ENCODE measurements around the gene TMEM30B.

Gene TMEM30B

DNA sequence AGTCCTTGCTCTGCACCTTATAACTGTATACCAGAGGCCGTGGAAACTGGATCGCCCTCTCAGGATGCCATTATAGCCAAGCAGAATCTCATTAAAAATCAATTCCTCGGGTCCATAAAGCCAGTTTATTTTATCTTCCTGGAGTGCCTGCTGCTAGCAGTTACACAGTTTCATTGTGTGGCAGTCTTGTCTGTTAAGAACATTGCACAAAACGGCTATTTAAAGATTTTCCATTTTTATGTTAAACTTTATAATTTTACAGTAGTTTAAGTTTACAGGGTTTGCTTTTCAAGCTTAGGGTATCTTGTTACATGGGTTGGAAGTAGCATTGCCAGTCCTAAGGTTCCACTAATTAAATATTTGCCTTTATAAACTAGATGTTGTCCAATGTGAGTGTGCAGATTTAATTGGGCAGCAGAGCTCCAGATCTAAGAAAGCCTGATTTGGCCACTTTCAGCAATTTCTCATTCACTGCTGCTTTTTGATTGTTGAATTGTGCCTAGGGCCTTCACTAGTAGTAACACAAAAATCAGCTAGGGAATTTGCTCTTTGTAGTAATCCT lies 17.0 kb downstream of the TMEM30B start:
- peaks cover 19% of the 10 kb centered on the region for H3K27me3 Mint-ChIP-seq
- H3K27ac Mint-ChIP-seq = no peak overlapping the region
- H3K4me3 Mint-ChIP-seq = no peak overlapping the region
- H3K36me3 Mint-ChIP-seq = no peaks in the 10 kb centered on the region
- H3K9me3 Mint-ChIP-seq (ENCODE audit: low read depth) = no peaks in the 10 kb centered on the region
- no peaks in the 10 kb centered on the region for H3K4me1 Mint-ChIP-seq (ENCODE audit: low read depth)

DNA sequence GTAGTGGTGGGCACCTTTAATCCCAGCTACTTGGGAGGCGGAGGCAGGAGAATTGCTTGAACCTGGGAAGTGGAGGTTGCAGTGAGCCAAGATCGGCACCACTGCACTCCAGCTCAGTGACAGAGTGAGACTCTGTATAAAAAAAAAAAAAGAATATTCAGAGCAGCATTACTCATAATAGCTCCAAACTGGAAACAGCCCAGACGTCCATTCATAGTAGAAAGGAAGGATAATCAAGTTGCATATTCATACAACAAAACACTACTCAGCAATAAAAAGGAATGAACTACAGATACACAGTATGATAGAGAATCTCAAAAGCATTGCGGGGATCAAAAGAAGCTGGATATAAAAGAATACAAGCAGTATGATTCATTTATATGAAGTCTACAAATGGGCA lies 19.1 kb downstream of the TMEM30B start:
- Mint-ChIP-seq H3K27ac (no peak overlapping the region), H3K4me1 (ENCODE audit: low read depth) (no peaks in the 10 kb centered on the region), H3K27me3 (peaks cover 15% of the 10 kb centered on the region), H3K4me3 (no peak overlapping the region), H3K36me3 (no peaks in the 10 kb centered on the region), H3K9me3 (ENCODE audit: low read depth) (no peaks in the 10 kb centered on the region)

DNA sequence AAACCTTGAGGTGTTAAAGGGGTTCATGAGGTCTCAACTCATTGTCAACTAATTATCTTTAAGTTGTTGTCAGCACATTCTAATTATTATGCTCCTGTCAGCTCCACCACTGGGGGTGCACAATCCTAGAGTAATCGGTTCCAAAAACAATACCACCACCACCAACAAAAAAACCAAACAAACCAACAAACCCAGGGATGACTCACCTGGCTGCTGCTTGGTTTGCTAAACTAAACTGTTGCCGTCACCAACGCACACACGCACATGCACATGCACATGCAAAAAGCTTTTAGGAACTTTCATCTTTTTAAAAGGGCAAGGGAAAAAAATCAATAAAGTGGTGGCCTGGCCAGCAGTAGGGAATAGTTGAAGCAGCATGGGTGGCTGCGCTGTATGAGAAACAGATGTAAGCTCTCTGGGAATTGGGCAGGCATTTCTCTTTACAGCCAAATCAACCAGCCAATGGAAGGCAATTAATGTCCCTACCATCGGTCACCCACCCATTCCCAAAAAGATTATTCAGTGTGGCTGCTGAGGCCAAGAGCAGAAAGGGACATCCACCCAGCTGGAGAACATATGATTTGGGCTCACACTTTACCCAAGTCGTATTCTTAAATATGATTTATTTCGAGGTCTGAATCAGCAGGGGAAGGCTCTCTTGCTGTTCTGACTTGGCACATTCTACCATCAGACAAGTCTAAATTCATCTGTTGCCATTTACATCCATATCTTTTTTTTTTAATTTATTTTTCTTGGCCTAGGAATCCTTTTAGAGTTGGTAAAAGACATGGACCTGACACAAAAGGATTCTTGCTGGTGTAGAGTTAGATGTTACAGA lies 20.0 kb downstream of the TMEM30B start:
- Mint-ChIP-seq H3K36me3 (no peaks in the 10 kb centered on the region), H3K27ac (no peak overlapping the region), H3K27me3 (peaks cover 14% of the 10 kb centered on the region), H3K9me3 (ENCODE audit: low read depth) (no peaks in the 10 kb centered on the region), H3K4me3 (no peak overlapping the region), H3K4me1 (ENCODE audit: low read depth) (no peaks in the 10 kb centered on the region)

DNA sequence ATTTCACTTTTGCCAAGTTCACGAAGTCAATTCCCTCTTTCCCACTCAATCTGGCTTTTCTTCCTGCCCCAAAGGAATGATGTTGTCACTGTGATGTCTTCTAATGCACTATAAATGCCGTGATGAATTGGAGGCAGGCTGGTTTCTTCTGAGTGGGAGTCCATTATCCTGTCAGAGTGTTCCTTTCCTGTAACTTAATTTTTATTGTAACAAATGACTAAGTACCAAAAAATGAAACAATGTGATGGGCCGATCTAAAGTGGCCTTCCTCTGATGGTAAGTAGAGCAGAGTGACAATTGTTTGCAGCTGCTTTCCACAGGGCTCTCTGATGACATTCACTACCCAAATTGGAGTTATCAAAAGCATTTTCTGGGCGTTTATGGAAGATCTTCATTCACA lies 22.2 kb downstream of the TMEM30B start:
- peaks cover 13% of the 10 kb centered on the region for H3K27me3 Mint-ChIP-seq
- no peak overlapping the region for H3K4me3 Mint-ChIP-seq
- no peak overlapping the region for H3K27ac Mint-ChIP-seq
- no peaks in the 10 kb centered on the region for H3K9me3 Mint-ChIP-seq (ENCODE audit: low read depth)
- no peaks in the 10 kb centered on the region for H3K36me3 Mint-ChIP-seq
- H3K4me1 Mint-ChIP-seq (ENCODE audit: low read depth) = no peaks in the 10 kb centered on the region

DNA sequence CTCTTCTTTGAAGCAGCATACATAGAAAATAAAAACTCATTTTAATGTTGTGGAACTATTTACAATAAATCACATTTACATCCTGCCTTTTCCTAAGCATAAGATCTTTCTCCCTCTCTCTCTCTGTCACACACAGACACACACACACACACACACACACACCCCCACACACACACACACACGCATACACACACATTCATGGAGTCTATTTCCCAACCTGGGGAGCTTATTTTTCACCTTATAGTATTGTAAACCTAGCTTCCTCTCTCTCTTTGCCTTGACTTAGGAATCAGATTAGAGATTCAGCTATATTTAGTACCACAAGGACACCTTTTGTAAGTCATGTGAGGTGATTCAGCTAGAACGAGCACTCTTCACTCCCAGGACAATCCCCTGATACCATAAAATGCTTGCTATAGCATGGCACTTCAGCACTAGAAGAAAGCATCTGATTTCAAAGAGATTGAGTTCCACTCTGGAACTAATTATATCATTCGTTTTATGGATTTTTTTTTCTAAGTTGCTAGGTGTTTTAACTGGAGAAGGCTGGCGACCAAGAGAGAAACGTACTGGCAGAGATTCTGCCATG lies 23.6 kb downstream of the TMEM30B start:
- H3K9me3 Mint-ChIP-seq (ENCODE audit: low read depth) = no peaks in the 10 kb centered on the region
- peaks cover 15% of the 10 kb centered on the region for H3K27me3 Mint-ChIP-seq
- no peaks in the 10 kb centered on the region for H3K4me1 Mint-ChIP-seq (ENCODE audit: low read depth)

DNA sequence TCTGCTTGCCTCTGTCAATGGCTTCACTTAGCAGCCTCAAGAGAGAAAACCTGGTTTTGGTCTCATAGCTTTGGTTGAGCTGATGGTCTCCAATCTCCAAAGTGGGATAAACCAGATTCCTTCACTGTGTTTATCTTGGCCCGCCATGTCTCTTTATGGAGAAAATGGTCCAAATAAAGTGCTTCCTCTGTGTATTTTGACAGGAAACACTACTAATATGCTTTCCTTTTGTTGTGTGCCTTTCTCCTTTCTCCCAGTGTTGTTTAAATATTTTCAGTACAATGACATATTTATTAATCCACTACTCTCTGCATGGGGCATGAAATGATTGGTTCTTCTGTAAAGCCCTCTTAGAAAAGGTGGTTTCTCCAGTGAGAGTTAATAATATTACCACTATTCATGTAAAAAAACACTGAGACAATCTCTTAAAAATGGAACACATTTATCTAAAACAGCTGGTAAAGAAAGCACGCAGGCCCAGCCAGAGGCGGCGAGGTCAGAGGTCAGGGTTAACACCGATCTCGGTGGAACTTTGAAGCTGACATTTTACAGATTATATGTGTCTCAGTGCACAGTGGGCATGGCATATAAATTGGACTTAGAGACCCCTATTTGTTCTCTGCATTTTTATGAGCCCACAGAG lies 24.2 kb downstream of the TMEM30B start:
- no peaks in the 10 kb centered on the region for H3K9me3 Mint-ChIP-seq (ENCODE audit: low read depth)
- H3K4me1 Mint-ChIP-seq (ENCODE audit: low read depth) = no peaks in the 10 kb centered on the region
- no peaks in the 10 kb centered on the region for H3K36me3 Mint-ChIP-seq
- no peak overlapping the region for H3K27ac Mint-ChIP-seq
- H3K27me3 Mint-ChIP-seq = peaks cover 15% of the 10 kb centered on the region
- no peak overlapping the region for H3K4me3 Mint-ChIP-seq

More for the DNA sequence above, 23.6 kb downstream of the TMEM30B start:
- no peaks in the 10 kb centered on the region for H3K36me3 Mint-ChIP-seq
- no peak overlapping the region for H3K27ac Mint-ChIP-seq
- H3K4me3 Mint-ChIP-seq = no peak overlapping the region

DNA sequence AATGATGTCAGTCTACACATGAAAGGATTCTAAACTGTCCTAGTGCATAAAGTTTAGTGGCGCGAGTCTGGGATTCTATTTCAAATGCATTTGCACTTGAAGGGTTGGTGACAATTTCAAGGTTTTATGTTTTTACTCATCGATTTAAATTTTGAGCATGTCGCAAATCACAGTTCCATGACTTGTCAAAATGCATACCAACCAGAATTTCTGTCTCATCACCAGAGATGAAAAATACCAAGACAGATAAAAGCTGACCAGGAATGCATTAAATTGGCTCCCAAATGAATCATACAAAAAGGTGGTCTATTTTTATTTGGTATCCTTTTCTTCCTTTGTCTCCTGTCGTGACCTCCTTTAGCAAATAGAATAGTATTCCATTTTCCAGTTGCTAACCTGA lies 25.2 kb downstream of the TMEM30B start:
- Mint-ChIP-seq H3K27me3 (peaks cover 14% of the 10 kb centered on the region), H3K4me3 (no peak overlapping the region), H3K4me1 (ENCODE audit: low read depth) (no peaks in the 10 kb centered on the region), H3K9me3 (ENCODE audit: low read depth) (no peaks in the 10 kb centered on the region), H3K27ac (no peak overlapping the region), H3K36me3 (no peaks in the 10 kb centered on the region)

DNA sequence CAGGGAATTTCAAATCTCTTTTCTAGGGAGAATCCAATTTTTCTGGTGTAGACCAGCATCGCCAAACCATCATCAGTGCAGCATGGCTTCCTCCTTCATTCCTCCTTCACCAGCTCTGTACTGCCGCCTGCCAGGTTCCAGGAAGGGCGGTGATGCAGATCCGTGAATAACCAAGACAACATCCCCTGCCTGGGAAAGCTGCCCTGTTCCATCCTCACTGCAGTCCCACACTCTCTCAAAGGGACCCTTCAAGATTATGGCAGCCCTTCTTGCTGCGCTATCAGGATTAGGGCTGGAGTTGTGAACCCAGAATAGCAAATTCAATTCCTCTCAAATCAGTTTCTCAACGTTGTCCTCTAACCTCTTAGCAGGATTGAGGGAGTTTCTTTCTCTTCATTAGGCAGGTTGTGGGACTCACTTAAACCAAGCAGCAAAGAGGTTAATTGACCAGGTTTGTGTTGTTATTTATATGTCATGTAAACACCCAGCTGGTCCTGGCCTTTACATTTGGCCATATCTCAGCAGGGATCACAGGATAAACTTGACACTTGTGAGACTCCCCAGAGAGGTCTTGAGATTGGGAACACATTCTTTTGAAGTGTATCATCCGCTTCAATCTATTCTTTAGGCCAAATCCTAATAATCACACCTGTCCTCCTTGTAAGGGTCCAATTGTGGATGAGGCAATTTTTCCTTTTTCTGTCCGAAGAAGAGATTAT lies 26.2 kb downstream of the TMEM30B start:
- no peaks in the 10 kb centered on the region for H3K9me3 Mint-ChIP-seq (ENCODE audit: low read depth)
- no peaks in the 10 kb centered on the region for H3K36me3 Mint-ChIP-seq
- peaks cover 8% of the 10 kb centered on the region for H3K27me3 Mint-ChIP-seq
- H3K4me3 Mint-ChIP-seq = no peak overlapping the region
- no peak overlapping the region for H3K27ac Mint-ChIP-seq
- H3K4me1 Mint-ChIP-seq (ENCODE audit: low read depth) = no peaks in the 10 kb centered on the region

DNA sequence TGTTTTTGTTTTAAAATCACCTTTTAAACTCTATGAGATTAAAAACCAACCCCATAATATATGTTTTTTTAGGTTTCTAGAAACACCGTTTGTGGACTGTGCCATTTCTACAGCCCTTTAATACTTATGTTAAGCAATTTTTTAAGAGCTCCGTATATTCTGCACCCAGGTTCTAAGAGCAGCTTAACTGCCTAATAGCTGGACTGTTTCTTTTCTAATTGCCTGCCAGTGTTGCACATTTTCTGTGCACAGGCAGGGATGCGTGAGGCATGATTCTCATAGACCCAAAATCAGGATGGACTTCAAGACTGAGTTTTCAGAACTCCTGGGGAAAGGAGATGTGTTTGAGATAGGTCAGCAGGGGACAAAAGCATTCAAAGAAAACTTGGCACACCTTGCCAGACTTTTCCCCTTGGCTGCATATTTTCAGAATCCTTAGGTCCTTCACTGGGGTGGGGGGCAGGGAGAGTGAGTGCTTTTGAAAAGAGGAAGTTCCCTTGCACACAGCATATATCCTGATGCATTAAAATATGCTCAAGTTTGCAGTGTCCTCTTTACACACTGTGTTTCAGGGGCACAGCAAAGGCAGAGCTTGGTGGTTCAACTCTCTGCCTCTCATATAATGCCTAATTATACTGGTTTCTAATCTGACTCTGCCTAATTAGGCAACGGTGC lies 27.9 kb downstream of the TMEM30B start:
- no peak overlapping the region for H3K27ac Mint-ChIP-seq
- H3K9me3 Mint-ChIP-seq (ENCODE audit: low read depth) = no peaks in the 10 kb centered on the region
- no peaks in the 10 kb centered on the region for H3K36me3 Mint-ChIP-seq
- peaks cover 5% of the 10 kb centered on the region for H3K27me3 Mint-ChIP-seq
- H3K4me3 Mint-ChIP-seq = no peak overlapping the region
- no peaks in the 10 kb centered on the region for H3K4me1 Mint-ChIP-seq (ENCODE audit: low read depth)

DNA sequence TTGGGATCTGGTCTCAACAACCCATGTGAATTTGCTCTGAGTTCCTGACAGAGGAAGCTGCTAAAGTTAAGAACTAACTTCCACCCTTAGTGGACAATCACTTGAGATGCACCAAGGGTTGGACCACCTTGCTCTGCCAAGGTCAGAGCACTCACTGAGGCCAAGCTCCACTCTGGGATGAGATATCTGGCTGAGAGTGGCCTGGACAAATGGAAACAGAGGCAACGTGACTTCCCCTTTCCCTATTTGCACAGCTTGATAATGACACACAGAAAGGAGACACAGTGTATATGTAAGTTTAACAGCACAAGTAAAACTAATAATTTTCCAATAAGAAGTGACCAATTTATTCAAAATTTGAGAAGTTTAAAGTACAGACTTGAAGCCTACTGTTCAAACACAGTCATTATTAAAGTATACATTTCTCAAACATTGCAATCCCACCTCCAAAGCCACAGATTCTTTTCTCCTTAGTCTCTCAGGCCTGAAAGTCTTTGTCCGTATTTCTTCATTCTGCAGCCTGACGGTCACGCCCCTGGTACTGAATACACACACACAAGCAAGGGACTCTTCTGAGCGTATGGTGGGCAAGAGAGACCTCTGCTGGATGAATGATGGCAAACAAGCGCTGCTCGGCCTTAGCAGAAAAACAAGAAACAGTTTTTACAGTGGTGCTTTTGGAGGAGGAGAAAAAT lies 28.6 kb downstream of the TMEM30B start:
- no peaks in the 10 kb centered on the region for H3K9me3 Mint-ChIP-seq (ENCODE audit: low read depth)
- no peak overlapping the region for H3K27ac Mint-ChIP-seq
- no peaks in the 10 kb centered on the region for H3K4me1 Mint-ChIP-seq (ENCODE audit: low read depth)
- H3K36me3 Mint-ChIP-seq = no peaks in the 10 kb centered on the region
- H3K4me3 Mint-ChIP-seq = no peak overlapping the region
- peaks cover 4% of the 10 kb centered on the region for H3K27me3 Mint-ChIP-seq

DNA sequence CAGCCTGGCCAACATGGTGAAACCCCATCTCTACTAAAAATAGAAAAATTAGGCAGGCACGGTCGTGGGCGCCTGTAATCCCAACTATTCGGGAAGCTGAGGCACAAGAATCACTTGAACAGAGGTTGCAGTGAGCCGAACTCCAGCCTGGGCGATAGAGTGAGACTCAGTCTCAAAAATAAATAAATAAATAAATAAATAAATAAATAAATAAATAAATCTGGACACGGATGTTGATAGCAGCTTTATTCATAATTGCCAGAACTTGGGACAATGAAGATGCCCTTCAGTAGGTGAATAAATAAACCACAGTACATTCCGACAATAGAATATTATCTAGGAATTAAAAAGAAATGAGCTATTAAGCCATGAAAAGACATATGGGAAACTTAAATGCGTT lies 31.1 kb downstream of the TMEM30B start:
- no peaks in the 10 kb centered on the region for H3K36me3 Mint-ChIP-seq
- H3K4me1 Mint-ChIP-seq (ENCODE audit: low read depth) = no peaks in the 10 kb centered on the region
- no peak overlapping the region for H3K27ac Mint-ChIP-seq
- H3K27me3 Mint-ChIP-seq = peaks cover 1% of the 10 kb centered on the region
- no peak overlapping the region for H3K4me3 Mint-ChIP-seq
- H3K9me3 Mint-ChIP-seq (ENCODE audit: low read depth) = no peaks in the 10 kb centered on the region

DNA sequence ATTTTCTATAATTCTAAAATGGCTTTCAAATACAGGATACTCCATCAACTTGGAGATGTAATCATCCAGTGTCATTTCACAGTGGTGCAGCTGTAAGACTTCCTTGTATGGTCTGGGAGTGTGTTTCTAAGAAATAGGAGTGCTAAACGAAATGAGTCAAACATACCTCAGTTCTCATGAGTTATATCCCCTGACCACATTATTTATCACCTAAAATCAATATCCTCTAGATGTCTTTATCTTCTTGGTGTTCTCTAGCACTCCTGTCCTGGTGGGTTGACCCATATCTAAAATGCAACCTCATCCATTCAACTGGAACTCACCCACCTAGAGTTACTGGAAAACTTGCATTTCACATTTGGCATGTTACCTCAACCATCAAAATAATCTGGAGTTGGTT lies 33.2 kb downstream of the TMEM30B start:
- Mint-ChIP-seq H3K9me3 (ENCODE audit: low read depth) (no peaks in the 10 kb centered on the region), H3K27me3 (no peaks in the 10 kb centered on the region), H3K36me3 (no peaks in the 10 kb centered on the region), H3K4me1 (ENCODE audit: low read depth) (no peaks in the 10 kb centered on the region), H3K4me3 (no peak overlapping the region), H3K27ac (no peak overlapping the region)

DNA sequence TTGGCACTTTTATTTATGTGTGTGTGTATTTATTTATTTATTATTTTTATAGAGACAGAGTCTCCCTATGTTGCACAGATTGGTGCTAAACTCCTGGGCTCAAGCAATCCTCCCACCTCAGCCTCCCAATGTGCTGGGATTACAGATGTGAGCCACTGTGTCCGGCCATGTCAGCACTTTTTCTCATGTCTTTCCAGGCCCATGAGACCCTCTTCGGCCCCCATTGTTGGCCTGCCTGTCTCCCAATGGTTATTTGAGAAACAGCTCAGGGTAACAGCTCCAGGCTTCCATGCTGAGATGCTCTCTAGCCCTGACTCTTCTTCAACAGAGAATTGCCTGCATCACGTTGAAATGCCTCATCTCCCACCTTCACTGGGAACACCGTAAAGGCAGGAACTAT lies 34.4 kb downstream of the TMEM30B start:
- no peak overlapping the region for H3K4me3 Mint-ChIP-seq
- H3K27ac Mint-ChIP-seq = no peak overlapping the region
- peaks cover 1% of the 10 kb centered on the region for H3K9me3 Mint-ChIP-seq (ENCODE audit: low read depth)
- H3K4me1 Mint-ChIP-seq (ENCODE audit: low read depth) = no peaks in the 10 kb centered on the region
- no peaks in the 10 kb centered on the region for H3K27me3 Mint-ChIP-seq
- peaks cover under 1% of the 10 kb centered on the region for H3K36me3 Mint-ChIP-seq

DNA sequence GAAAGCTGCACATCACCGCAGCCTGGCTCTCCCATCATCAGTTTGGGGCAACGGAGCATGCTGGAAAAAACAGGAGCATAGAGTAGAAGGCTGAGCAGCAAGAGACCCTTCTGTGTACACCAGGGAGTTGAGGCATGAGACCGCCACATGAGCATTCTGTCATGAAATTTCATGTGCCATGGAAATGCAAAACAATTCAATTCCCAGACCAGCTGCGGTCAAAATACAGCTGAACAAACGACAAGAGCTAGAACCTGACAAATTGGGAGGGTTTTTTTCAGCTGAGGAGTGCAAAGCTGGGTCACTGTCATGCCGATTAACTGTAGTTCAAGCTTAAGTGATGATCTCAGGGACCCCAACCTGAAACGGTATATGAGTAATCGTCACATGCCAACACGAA lies 37.1 kb downstream of the TMEM30B start:
- peaks cover 2% of the 10 kb centered on the region for H3K36me3 Mint-ChIP-seq
- peaks cover 2% of the 10 kb centered on the region for H3K27me3 Mint-ChIP-seq
- H3K4me1 Mint-ChIP-seq (ENCODE audit: low read depth) = no peaks in the 10 kb centered on the region
- no peak overlapping the region for H3K27ac Mint-ChIP-seq
- peaks cover 11% of the 10 kb centered on the region for H3K9me3 Mint-ChIP-seq (ENCODE audit: low read depth)
- H3K4me3 Mint-ChIP-seq = no peak overlapping the region

All from activated naive CD8-positive, alpha-beta T cell (primary cell).